ENCODE measurements around the gene TACR2.
"Not testable (repeated sequence)": the region's sequence is repeated elsewhere in the genome, so short reads cannot be mapped to it uniquely, and the experiment has no call there.

TACR2 gene

GRCh38 chr10:69416695-69417094, at the start of gene TACR2:
Gene TACR2, minus strand, starts transcription at chr10:69416918. Its CDS starts 595 bp downstream, at chr10:69416323.
- DNase-seq: no peak

DNA sequence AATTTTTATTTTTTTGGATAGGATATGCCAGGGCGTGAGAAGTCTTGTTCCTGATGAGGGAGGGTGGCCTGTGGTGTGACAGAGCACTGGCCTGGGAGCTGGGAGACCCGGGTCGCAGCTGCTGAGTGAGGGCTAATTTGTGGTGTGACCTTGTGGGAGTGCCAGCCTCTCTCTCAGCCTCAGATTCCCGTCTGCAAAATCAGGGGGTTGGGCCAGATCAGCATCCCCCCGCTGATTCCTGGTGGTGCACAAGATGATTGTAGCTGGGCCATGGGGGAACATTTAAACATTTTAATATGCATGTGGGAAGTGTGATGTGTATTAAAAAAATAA, 49.4 kb upstream of the TACR2 start:
- DNase-seq: no peak

DNA sequence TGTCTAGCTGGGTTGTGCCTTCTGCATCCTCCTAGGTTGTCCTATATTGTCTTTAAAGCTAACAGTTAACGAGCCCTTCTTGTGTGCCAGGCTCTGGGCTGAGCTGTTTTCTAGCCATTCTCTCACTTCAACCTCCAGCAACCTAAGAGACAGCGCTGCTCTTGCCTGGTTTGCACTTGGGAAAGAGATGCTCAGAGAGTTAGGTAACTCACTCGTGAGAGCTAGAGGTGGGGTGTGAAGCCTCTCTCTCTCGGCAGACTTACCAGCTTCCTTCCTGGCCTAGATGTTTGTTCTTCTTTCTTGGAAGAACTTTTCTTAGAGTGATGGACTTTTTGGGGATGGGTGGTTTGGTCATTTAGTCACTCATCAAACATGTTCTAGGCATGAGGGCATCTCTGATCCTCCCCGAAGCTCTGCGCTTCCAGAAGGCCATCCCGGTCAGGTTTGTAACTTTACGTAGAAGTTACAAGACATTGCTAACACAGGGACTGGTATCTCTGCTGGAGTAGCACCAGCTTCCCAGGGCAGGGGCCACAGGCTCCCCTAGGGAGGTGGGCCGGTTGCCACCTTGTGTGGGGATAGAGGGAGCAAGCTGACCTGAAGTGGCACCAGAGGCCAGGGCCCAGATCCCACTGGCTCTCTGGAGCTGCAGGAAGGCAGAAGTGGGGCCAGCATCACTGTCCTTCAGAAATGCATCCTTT, 48.9 kb upstream of the TACR2 start:
- no peak for DNase-seq

DNA sequence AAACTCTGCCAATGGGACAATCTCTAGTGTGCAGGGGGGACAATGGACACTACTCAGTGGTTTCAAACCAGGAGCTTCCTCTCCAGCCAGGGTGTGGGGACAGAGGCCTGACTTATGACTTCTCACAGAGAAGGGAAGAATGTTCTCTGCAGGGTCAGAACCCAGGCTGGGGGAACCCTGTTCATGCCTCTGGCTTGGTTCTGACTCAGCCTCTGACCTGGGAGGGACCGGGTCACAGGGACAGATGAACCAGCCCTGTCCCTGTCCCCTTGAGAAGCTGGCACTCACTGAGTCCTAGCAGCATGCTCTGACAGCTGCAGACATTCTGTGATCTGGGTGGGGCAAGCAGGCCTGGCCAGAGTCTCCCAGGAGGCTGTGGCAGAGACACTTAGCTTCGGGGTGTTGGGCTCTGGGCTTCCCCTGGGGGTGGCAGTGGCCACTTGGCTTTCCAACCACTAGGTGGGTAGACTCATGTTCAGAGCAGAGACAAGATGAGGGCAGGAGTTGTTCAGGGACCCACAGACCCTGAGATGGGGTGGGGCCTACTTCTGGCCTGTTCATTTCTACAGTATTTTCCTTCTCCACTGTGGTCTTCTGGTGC, 48.2 kb upstream of the TACR2 start:
- no peak for DNase-seq

- DNase-seq: no peak
Observed at GRCh38 chr10:69464401-69464800, 47.7 kb upstream of the TACR2 start.

DNA sequence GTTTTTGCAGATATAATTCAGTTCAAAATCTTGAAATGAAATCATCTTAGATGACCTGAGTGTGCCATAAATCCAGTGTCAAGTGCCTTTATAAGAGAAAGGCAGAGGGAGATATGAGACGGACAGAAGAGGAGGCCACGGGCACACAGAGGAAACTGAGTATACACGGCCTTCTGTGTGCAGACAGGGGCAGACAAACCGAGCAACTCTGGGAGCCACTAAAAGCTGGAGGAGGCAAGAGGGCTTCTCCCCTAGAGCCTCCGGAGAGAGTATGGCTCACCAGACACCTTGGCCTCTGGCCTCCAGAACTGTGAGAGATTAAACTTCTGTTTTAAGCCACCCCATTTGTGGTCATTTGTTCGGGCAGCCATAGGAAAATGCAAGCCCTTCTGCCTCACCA, 47.2 kb upstream of the TACR2 start:
- DNase-seq: no peak

GRCh38 chr10:69461243-69462025, 44.7 kb upstream of the TACR2 start:
- no peak for DNase-seq

DNA sequence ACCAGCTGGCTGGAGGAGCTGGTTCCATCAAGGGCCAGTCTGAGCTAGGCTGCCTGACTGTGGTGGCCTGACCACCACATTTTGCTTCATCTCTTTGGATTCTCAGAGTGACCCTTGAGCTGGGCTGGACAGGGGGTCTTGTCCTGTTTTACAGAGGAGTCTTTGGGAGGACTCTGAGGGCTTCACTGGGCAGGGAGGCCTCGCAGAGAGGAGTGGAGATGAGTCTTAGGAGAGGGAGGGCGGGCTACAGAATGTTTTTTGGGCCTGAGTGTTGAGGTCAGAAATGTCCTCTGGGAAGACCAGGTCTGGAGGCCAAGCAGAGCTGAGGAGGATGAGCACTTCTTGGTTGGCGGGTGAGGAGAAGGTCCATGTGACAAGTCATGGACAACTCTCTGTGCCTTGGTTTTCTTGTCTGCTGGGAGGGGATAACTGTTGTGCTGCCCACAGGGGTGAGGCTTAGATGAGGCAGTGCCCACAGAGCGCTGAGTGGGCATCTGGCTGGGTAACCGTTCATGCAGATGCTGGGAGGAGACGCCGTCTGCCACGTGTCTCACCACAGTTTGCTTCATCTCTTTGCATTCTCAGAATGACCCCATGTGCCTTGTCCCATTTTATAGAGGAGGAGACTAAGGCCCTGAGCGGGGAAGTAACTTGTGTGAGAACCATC, 44.0 kb upstream of the TACR2 start:
- DNase-seq: no peak

DNA sequence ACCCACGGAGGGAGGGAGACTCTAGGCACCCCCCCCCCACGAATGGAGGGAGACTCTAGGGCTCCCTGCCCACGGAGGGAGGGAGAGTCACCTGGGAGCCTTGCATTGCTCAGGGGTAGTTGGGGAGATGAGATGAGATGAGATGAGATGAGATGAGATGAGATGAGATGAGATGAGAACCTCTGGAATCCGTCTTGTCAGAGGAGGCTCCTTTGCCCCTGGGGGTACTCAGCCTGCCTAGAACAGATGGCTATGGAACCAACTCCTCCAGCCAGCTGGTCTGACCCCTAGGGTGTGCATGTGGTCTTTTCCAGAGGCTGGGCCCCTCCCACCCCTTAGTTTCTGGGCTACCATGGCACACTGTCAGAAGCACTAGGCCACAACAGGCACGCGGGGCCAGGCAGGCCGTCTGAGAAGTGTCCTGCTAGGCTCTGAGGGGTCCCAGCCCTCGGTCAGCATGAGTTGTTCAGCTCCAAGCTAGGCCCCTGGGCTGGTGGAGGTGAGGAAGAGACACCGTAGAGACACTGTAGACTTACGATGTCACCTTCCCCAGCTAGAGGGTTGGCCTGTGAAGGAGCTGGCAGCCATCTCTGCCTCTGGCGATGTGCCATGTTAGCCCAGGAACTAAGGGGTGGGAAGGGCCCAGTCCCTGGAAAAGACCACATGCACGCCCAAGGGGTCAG, 43.3 kb upstream of the TACR2 start:
- no peak for DNase-seq

- no peak for DNase-seq
Observed at GRCh38 chr10:69459101-69459790, 42.5 kb upstream of the TACR2 start.

- no peak for DNase-seq
Observed at GRCh38 chr10:69458430-69459100, 41.8 kb upstream of the TACR2 start.

GRCh38 chr10:69457771-69458237, 41.1 kb upstream of the TACR2 start:
- DNase-seq: no peak

- DNase-seq: no peak
Observed at GRCh38 chr10:69456880-69457693, 40.4 kb upstream of the TACR2 start.

DNA sequence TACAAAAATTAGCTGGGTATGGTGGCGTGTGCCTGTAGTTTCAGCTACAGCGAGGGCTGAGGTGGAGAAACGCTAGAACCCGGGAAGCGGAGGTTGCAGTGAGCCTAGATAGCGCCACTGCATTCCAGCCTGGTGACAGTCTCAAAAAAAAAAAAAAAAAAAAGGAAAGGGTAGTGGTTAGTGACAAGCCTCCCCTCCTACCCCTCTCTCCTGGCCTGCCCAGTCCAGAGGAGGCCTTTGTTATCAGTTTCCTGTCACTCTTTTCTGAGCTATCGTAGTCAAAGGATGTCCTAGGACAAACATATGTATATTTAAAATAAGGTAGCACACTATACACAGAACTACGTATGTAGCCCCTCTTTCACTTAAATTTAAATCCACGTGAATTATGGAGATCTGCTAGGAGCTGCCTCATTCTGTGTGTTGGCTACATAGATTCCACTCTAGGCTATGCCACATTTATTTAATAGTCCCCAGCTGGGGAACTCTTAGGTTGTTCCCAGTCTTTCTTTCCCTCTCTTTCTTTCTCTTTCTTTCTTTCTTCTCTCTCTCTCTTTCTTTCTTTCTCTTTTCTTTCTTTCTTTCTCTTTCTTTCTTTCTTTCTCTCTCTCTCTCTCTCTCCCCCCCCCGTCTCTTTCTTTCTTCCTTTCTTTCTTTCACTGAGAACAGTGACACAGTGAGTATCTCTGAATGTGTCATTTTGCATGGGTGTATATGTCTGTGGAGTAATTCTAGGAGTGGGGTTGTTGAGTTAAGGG, 38.5 kb upstream of the TACR2 start:
- no peak for DNase-seq

DNA sequence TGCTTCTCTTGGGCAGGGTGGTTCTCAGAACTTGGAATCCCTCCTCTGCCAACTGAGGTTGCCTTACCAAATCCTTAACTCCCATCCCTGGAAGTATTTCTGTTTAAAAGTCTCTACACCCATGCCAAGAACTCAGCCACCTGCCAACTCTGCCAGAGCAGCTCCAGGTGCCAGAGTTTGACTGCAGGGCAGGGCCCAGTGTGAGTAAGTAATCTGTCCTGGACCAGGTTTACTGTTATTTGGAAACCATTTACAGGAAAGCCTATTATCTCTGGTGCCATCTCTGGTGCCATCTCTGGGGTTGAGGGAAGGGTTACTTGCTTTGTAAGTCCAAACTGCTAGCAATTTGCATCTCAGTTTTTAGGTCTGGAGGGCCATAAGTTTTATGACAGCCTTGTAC, 37.1 kb upstream of the TACR2 start:
- DNase-seq: no peak

- DNase-seq: no peak
Observed at GRCh38 chr10:69452676-69453415, 36.1 kb upstream of the TACR2 start.

DNA sequence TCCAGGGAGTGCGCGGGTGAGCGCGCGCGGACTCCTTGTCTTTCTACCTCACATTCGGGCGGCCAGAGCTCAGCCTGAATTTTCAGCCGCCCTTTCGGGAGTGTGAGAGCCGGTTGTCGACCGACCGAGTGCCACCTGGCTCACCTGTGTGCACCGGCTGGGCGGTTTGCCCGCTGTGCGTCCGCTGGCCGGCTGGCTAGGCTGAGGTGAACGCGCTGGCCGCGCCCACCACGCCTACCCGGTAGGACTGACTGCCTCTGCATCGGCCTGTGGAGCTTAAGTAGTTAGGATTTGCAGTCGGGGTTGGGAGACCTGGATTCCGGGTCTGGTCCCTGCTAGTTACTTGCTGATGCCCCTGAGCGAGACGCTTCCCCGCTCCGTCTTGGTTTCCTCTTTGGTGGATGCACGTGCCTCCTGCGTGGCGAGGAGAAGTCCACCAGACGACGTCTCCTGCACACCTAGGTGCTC, 35.1 kb upstream of the TACR2 start:
- peak; percentile 10 to 11 for DNase-seq

DNA sequence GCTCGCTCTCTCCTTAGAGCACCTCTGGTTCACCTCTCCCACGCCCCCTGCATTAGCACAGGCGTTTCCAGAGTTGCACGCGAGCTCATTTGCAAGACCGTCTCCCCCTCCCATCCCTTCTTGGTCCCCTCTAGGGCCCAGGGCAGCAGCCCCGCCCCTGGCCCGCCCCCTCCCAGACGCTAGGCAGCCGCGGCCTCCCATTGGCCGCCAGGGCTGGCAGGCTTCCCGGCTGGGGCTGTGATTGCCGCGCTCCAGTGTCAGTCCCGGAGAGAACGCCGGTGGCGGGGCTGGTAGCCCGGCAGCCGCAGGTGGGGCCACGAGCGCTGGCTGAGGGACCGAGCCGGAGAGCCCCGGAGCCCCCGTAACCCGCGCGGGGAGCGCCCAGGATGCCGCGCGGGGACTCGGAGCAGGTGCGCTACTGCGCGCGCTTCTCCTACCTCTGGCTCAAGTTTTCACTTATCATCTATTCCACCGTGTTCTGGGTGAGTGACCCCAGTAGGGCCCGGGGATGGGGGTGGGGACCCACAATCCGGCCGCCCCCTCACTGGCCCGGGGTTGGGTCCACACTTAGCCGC, 34.6 kb upstream of the TACR2 start, which contains the start of gene TSPAN15:
TSS of gene TSPAN15 (plus strand) at position 257 of the 575 bp plus-strand sequence. CDS start at position 387, 130 bp downstream.
- DNase-seq: peak; percentile 73 to 76

- DNase-seq: not testable (repeated sequence)
Observed at GRCh38 chr10:69450395-69450794, 33.7 kb upstream of the TACR2 start.

All from activated CD4-positive, alpha-beta T cell treated with anti-CD3 and anti-CD28 coated beads for 4 hours (primary cell).